ENCODE results near the gene SH3TC1. TPM values are rescaled to one million over a fixed set of nuclear protein-coding genes. Genes with fewer than 3 reads are reported as not detected.

Gene SH3TC1
- total RNA-seq, 1 experiment from 2014 or later, result 2.9 TPM

GRCh38 chr4:8212622-8213021 lies 13.5 kb downstream of the SH3TC1 start:
- no peak for DNase-seq (ENCODE audit: extremely low read depth, low read depth)

GRCh38 chr4:8213121-8213520 lies 14.0 kb downstream of the SH3TC1 start:
- DNase-seq (ENCODE audit: extremely low read depth, low read depth), result no peak

GRCh38 chr4:8214136-8214535 lies 15.0 kb downstream of the SH3TC1 start:
- no peak for DNase-seq (ENCODE audit: extremely low read depth, low read depth)

GRCh38 chr4:8215001-8215427 lies 15.9 kb downstream of the SH3TC1 start:
- DNase-seq (ENCODE audit: extremely low read depth, low read depth), result no peak

GRCh38 chr4:8215641-8216442 lies 16.8 kb downstream of the SH3TC1 start:
- DNase-seq (ENCODE audit: extremely low read depth, low read depth), result no peak

GRCh38 chr4:8216443-8217245 lies 17.6 kb downstream of the SH3TC1 start:
- DNase-seq (ENCODE audit: extremely low read depth, low read depth), result no peak

- no peak for DNase-seq (ENCODE audit: extremely low read depth, low read depth)
These were observed 18.1 kb downstream of the SH3TC1 start for GRCh38 chr4:8217246-8217511.

- DNase-seq (ENCODE audit: extremely low read depth, low read depth), result no peak
These were observed 18.8 kb downstream of the SH3TC1 start for GRCh38 chr4:8217871-8218270.

GRCh38 chr4:8218371-8219031 lies 19.4 kb downstream of the SH3TC1 start:
- no peak for DNase-seq (ENCODE audit: extremely low read depth, low read depth)

- no peak for DNase-seq (ENCODE audit: extremely low read depth, low read depth)
These were observed 20.1 kb downstream of the SH3TC1 start for GRCh38 chr4:8219236-8219635.

- DNase-seq (ENCODE audit: extremely low read depth, low read depth), result no peak
These were observed 21.8 kb downstream of the SH3TC1 start for GRCh38 chr4:8220661-8221450.

- DNase-seq (ENCODE audit: extremely low read depth, low read depth), result no peak
These were observed 22.4 kb downstream of the SH3TC1 start for GRCh38 chr4:8221476-8221875.

GRCh38 chr4:8221985-8222384 lies 22.9 kb downstream of the SH3TC1 start:
- no peak for DNase-seq (ENCODE audit: extremely low read depth, low read depth)

GRCh38 chr4:8222609-8223388 lies 23.7 kb downstream of the SH3TC1 start:
- DNase-seq (ENCODE audit: extremely low read depth, low read depth), result no peak

- DNase-seq (ENCODE audit: extremely low read depth, low read depth), result no peak
These were observed 25.3 kb downstream of the SH3TC1 start for GRCh38 chr4:8224267-8224974.

- no peak for DNase-seq (ENCODE audit: extremely low read depth, low read depth)
These were observed 26.0 kb downstream of the SH3TC1 start for GRCh38 chr4:8224975-8225625.

- no peak for DNase-seq (ENCODE audit: extremely low read depth, low read depth)
These were observed 26.8 kb downstream of the SH3TC1 start for GRCh38 chr4:8225706-8226443.

GRCh38 chr4:8227201-8227770 lies 28.2 kb downstream of the SH3TC1 start:
- DNase-seq (ENCODE audit: extremely low read depth, low read depth), result no peak

Data from NCI-H460 (cell line).